Liver (tissue), 9 donors: ENCODE data around the gene UBAP1L. TPM values are rescaled to one million over a fixed set of nuclear protein-coding genes. Genes with fewer than 3 reads are reported as not detected.

Experiments used
- DNase-seq: peaks from one replicate; pipeline ENCODE4 v3.0.0-alpha.2; 2017; ENCODE audit warnings: low spot score
- H3K27ac ChIP-seq, 2 donors: one replicate each; pipeline ENCODE4 v1.7.0; 2013; ENCODE audit warnings: inconsistent platforms in 2 of 2, low read length in 2 of 2, control low read depth in 1 of 2, low read depth in 1 of 2, mild to moderate bottlenecking in 1 of 2
- H3K27me3 ChIP-seq, 4 donors: one replicate each; pipeline versions ENCODE4 v1.6.1 to v1.7.0; 2013; ENCODE audit warnings: low read length in 3 of 4, inconsistent platforms in 1 of 4, mild to moderate bottlenecking in 1 of 4, moderate library complexity in 1 of 4; ENCODE audit not compliant: control insufficient read depth in 4 of 4, insufficient read depth in 4 of 4
- H3K36me3 ChIP-seq, 4 donors: one replicate each; pipeline versions ENCODE4 v1.6.1 to v1.7.0; 2013; ENCODE audit warnings: low read length in 3 of 4, mild to moderate bottlenecking in 3 of 4, low read depth in 1 of 4, moderate library complexity in 1 of 4; ENCODE audit not compliant: control insufficient read depth in 4 of 4, insufficient read depth in 3 of 4
- H3K4me1 ChIP-seq, 4 donors: one replicate each; pipeline versions ENCODE4 v1.6.1 to v1.7.0; 2013; ENCODE audit warnings: low read length in 3 of 4, mild to moderate bottlenecking in 3 of 4, moderate library complexity in 1 of 4; ENCODE audit not compliant: control insufficient read depth in 4 of 4, insufficient read depth in 4 of 4
- H3K4me3 ChIP-seq, 3 donors: one replicate each; pipeline versions ENCODE4 v1.6.1 to v1.7.0; 2013; ENCODE audit warnings: low read length in 3 of 3, control low read depth in 1 of 3, low read depth in 1 of 3, mild to moderate bottlenecking in 1 of 3
- H3K9ac ChIP-seq, 2 donors: one replicate each; pipeline ENCODE4 v1.7.0; 2013; ENCODE audit warnings: low read length in 2 of 2, mild to moderate bottlenecking in 2 of 2, moderate library complexity in 2 of 2, control low read depth in 1 of 2, low read depth in 1 of 2
- H3K9me3 ChIP-seq, 4 donors: one replicate each; pipeline versions ENCODE4 v1.6.1 to v1.7.0; 2013; ENCODE audit warnings: low read length in 3 of 4; ENCODE audit not compliant: control insufficient read depth in 4 of 4
- ATF3 ChIP-seq: IDR thresholded peaks from 2 replicates; pipeline ENCODE4 v1.6.1; 2016; ENCODE audit warnings: antibody characterized with exemption
- CTCF ChIP-seq: fragments of 150-350 bp; IDR thresholded peaks from 2 replicates; pipeline ENCODE4 v1.5.1; 2017; ENCODE audit warnings: improper control_type of control experiment, low read depth, low read length; ENCODE audit not compliant: missing input control
- EGR1 ChIP-seq, 2 donors: IDR thresholded peaks; 2 replicates each; pipeline ENCODE4 v1.6.1; 2016 to 2018; ENCODE audit warnings: antibody characterized with exemption in 2 of 2, low read depth in 2 of 2
- FOXA2 ChIP-seq: IDR thresholded peaks from 2 replicates; pipeline ENCODE4 v1.6.1; 2016; ENCODE audit warnings: antibody characterized with exemption
- GABPA ChIP-seq, 2 donors: IDR thresholded peaks in 1 of 2; conservative IDR thresholded peaks in 1 of 2; 2 replicates each; pipeline ENCODE4 v1.6.1; 2016; ENCODE audit warnings: antibody characterized with exemption in 2 of 2, mild to moderate bottlenecking in 1 of 2, moderate library complexity in 1 of 2
- HNF4A ChIP-seq, 2 donors: conservative IDR thresholded peaks; 2 replicates each; pipeline ENCODE4 v1.6.1; 2016; ENCODE audit warnings: antibody characterized with exemption in 2 of 2, mild to moderate bottlenecking in 2 of 2
- JUND ChIP-seq, 2 donors: IDR thresholded peaks; 2 replicates each; pipeline ENCODE4 v1.6.1; 2016; ENCODE audit warnings: antibody characterized with exemption in 2 of 2
- RAD21 ChIP-seq, 2 donors: IDR thresholded peaks; 2 replicates each; pipeline ENCODE4 v1.6.1; 2016; ENCODE audit warnings: antibody characterized with exemption in 2 of 2, mild to moderate bottlenecking in 2 of 2
- RXRA ChIP-seq, 2 donors: IDR thresholded peaks; 2 replicates each; pipeline ENCODE4 v1.6.1; 2017 to 2018; ENCODE audit warnings: antibody characterized with exemption in 2 of 2, mild to moderate bottlenecking in 1 of 2
- SP1 ChIP-seq: IDR thresholded peaks from 2 replicates; pipeline ENCODE4 v1.6.1; 2018; ENCODE audit warnings: antibody characterized with exemption, mild to moderate bottlenecking
- WGBS: extraction: QIAGEN DNeasy Blood & Tissue Kit; methylation state at CpG from one replicate; pipeline ENCODE4 v1.1.7; 2013; 5-methylcytosine and 5-hydroxymethylcytosine counted together
- polyA plus RNA-seq, 2 donors: library from polyadenylated mRNA; stranded (reverse) in 1 of 2; unstranded in 1 of 2; fragments of 200-250 nt in 1 of 2; fragments of >200 nt in 1 of 2; fragmentation: Nextera tagmentation in 1 of 2; extraction: Ambion mirVana in 1 of 2; gene quantifications; one replicate each; pipeline versions ENCODE4 v1.2.1 to v1.2.3, GENCODE V29; 2013 to 2015
- total RNA-seq, 2 donors: library from RNA; depleted of rRNA; stranded (reverse); fragments of >200 nt; gene quantifications; one replicate each; pipeline ENCODE4 v1.2.3, GENCODE V29; 2014
- TF ChIP-seq, protein P1 (sequence below): IDR thresholded peaks from 2 replicates; pipeline ENCODE4 v1.6.1; 2016; ENCODE audit warnings: antibody characterized with exemption, mild to moderate bottlenecking
- TF ChIP-seq, protein P2 (sequence below): IDR thresholded peaks from 2 replicates; pipeline ENCODE4 v1.6.1; 2016; ENCODE audit warnings: antibody characterized with exemption
- donor health status: healthy.
- donor health status: healthy.
- donor health status: healthy.
- donor health status: healthy.
- donor health status: healthy.

The UBAP1L gene
- total and polyA plus RNA-seq, 4 donors, result 0.57 to 6.9 (median 0.90) TPM

DNA sequence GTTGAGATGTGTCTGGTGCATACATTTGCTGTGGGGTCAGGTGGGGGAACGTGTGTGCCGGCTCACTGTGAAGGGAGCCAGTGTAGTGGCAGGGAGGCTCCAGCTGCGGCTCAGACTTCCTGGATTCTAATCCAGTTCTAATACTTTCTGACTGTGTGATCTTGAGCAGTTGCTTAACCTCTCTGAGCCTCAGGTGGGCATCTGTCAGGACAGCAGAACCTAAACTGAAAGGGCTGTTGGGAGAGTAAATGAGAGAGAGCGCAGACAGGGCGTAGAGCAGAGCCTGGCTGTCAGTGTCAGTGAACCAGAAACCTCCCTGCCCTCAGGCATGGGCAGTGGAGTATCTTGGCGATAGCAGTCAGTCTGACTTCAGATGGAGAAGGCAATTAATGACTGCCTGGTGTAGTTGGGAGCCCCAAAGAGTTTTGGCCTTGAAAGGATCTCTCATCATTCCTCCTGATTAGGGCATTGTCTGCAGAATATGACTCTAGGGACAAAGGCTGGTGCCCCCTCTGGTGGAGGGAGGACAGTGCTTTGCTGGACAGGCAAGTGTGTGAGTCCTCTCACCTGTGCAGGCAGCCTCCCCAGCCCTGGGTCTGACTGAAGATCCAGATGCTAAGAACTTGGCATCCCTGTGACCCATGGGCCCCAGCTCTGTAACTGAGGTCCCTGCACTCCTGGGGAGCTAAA, 28.9 kb downstream of the UBAP1L start:
- DNase-seq, result peak; percentile 49
- WGBS, result 95% methylated on average over 6 of the region's 6 CpGs
- no peaks in the 10 kb centered on the region for H3K27me3 ChIP-seq
- H3K27ac ChIP-seq, result no peak overlapping the region
- no peaks in the 10 kb centered on the region for H3K9me3 ChIP-seq
- H3K9ac ChIP-seq, result no peak overlapping the region
- no peaks in the 10 kb centered on the region for H3K36me3 ChIP-seq
- peak; percentile 35 for TF ChIP-seq CTCF
- TF ChIP-seq HNF4A (conservative IDR thresholded peaks at IDR 0.05), result no peak
- peak; percentile 39 to 65 for TF ChIP-seq RAD21 (IDR thresholded peaks at IDR 0.05)
- H3K4me3 ChIP-seq, result no peak overlapping the region
- H3K4me1 ChIP-seq, result peaks cover 17 to 43% (median 29%) of the 10 kb centered on the region in 4 donors

DNA sequence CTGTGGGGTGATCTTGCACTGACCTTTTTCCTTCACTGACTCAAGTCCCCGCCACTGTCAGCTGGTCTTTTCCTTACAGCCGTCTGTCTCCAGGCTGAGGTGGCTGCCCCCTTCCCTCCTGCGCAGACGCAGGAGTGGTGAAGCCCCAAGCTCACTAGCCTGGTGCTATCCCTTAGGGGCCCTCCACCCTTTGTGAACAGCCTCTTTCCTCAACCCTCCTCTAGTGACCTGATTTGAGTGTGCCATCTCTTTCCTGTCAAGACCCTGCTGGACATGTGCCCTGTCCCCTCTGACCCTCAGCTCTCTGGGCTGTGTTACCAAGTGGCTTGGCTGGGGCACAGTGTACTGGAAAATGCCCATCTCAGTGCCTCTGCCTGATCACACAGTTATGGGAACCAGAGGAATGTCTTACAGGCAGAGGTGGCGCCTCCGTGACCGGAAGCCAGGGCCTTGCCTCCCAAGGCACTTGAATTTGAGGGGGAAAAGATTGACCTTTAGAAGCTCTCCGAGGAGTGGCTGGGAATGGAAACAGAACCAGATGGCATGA, 29.7 kb downstream of the UBAP1L start:
- 84% methylated on average over 8 of the region's 8 CpGs for WGBS
- H3K27me3 ChIP-seq, result no peaks in the 10 kb centered on the region
- H3K36me3 ChIP-seq, result no peaks in the 10 kb centered on the region
- peaks cover 17 to 41% (median 29%) of the 10 kb centered on the region in 4 donors for H3K4me1 ChIP-seq
- no peak for TF ChIP-seq RXRA (IDR thresholded peaks at IDR 0.05)
- TF ChIP-seq CTCF, result no peak
- TF ChIP-seq EGR1 (IDR thresholded peaks at IDR 0.05; ENCODE audit: low read depth in 2 of 2), result no peak
- no peak for TF ChIP-seq JUND (IDR thresholded peaks at IDR 0.05)
- no peak for TF ChIP-seq GABPA (IDR thresholded peaks at IDR 0.05 in 1 of 2, conservative IDR thresholded peaks at IDR 0.05 in 1 of 2)
- TF ChIP-seq SP1, result no peak
- TF ChIP-seq, protein P1, sequence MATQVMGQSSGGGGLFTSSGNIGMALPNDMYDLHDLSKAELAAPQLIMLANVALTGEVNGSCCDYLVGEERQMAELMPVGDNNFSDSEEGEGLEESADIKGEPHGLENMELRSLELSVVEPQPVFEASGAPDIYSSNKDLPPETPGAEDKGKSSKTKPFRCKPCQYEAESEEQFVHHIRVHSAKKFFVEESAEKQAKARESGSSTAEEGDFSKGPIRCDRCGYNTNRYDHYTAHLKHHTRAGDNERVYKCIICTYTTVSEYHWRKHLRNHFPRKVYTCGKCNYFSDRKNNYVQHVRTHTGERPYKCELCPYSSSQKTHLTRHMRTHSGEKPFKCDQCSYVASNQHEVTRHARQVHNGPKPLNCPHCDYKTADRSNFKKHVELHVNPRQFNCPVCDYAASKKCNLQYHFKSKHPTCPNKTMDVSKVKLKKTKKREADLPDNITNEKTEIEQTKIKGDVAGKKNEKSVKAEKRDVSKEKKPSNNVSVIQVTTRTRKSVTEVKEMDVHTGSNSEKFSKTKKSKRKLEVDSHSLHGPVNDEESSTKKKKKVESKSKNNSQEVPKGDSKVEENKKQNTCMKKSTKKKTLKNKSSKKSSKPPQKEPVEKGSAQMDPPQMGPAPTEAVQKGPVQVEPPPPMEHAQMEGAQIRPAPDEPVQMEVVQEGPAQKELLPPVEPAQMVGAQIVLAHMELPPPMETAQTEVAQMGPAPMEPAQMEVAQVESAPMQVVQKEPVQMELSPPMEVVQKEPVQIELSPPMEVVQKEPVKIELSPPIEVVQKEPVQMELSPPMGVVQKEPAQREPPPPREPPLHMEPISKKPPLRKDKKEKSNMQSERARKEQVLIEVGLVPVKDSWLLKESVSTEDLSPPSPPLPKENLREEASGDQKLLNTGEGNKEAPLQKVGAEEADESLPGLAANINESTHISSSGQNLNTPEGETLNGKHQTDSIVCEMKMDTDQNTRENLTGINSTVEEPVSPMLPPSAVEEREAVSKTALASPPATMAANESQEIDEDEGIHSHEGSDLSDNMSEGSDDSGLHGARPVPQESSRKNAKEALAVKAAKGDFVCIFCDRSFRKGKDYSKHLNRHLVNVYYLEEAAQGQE, result no peak
- TF ChIP-seq, protein P2, sequence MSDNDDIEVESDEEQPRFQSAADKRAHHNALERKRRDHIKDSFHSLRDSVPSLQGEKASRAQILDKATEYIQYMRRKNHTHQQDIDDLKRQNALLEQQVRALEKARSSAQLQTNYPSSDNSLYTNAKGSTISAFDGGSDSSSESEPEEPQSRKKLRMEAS, result no peak
- TF ChIP-seq FOXA2, result no peak
- no peak for TF ChIP-seq HNF4A (conservative IDR thresholded peaks at IDR 0.05)
- TF ChIP-seq ATF3, result no peak
- no peaks in the 10 kb centered on the region for H3K9me3 ChIP-seq
- H3K4me3 ChIP-seq, result no peak overlapping the region
- DNase-seq, result no peak
- H3K27ac ChIP-seq, result no peak overlapping the region
- H3K9ac ChIP-seq, result no peak overlapping the region
